GM18867 (cell line): Measurements from ENCODE around the gene MEF2D.

Experiments
- ATAC-seq: cut with Tn5 transposase; IDR thresholded peaks from one replicate; pipeline ENCODE4 v1.9.1; 2021; ENCODE audit warnings: mild to moderate bottlenecking, moderate library complexity; ENCODE audit not compliant: unreplicated experiment

Gene MEF2D

GRCh38 chr1:156471496-156472490 lies 28.8 kb downstream of the MEF2D start:
- no peak for ATAC-seq

- no peak for ATAC-seq
Measured at GRCh38 chr1:156470473-156470872, 30.1 kb downstream of the MEF2D start.

GRCh38 chr1:156468693-156469345 lies 31.8 kb downstream of the MEF2D start:
- no peak for ATAC-seq

- no peak for ATAC-seq
Measured at GRCh38 chr1:156467906-156468305, 32.7 kb downstream of the MEF2D start.

- no peak for ATAC-seq
Measured at GRCh38 chr1:156467385-156467784, 33.2 kb downstream of the MEF2D start.

- no peak for ATAC-seq
Measured at GRCh38 chr1:156465747-156466365, 34.7 kb downstream of the MEF2D start.

- ATAC-seq = no peak
Measured at GRCh38 chr1:156464825-156465452, 35.6 kb downstream of the MEF2D start.

GRCh38 chr1:156464335-156464734 lies 36.2 kb downstream of the MEF2D start:
- ATAC-seq = no peak

GRCh38 chr1:156463874-156464273 lies 36.7 kb downstream of the MEF2D start:
- no peak for ATAC-seq

- no peak for ATAC-seq
Measured at GRCh38 chr1:156462954-156463795, 37.4 kb downstream of the MEF2D start.

- ATAC-seq = no peak
Measured at GRCh38 chr1:156461781-156462647, 38.6 kb downstream of the MEF2D start.

GRCh38 chr1:156461109-156461508 lies 39.5 kb downstream of the MEF2D start:
- no peak for ATAC-seq

GRCh38 chr1:156460525-156460924 lies 40.0 kb downstream of the MEF2D start:
- no peak for ATAC-seq

GRCh38 chr1:156458181-156458503 lies 42.4 kb downstream of the MEF2D start:
- ATAC-seq = no peak

- peak; percentile 75 for ATAC-seq
Measured at GRCh38 chr1:156456625-156457465, 43.7 kb downstream of the MEF2D start.

GRCh38 chr1:156455362-156455761 lies 45.2 kb downstream of the MEF2D start:
- ATAC-seq = no peak

- ATAC-seq = no peak
Measured at GRCh38 chr1:156452907-156453306, 47.7 kb downstream of the MEF2D start.

- no peak for ATAC-seq
Measured at GRCh38 chr1:156451505-156452160, 48.9 kb downstream of the MEF2D start.
